ENCODE measurements around the gene S100PBP. TPM values are rescaled to one million over a fixed set of nuclear protein-coding genes. Genes with fewer than 3 reads are reported as not detected.
A peak's percentile ranks its signal among the peaks of the same experiment; 100 is the strongest.

The S100PBP gene
- total RNA-seq, 4 donors from 2014 or later = 11.0 to 32.1 (median 18.2) TPM

- H3K4me3 ChIP-seq (ENCODE audit: low read depth, poor library complexity, severe bottlenecking) = no peak overlapping the region
- TF ChIP-seq POLR2A (IDR thresholded peaks at IDR 0.05) (no peak), CTCF (IDR thresholded peaks at IDR 0.05) (no peak)
- DNase-seq (ENCODE audit: low spot score in 2 of 2) = no peak
- intact Hi-C loops (cut with DNase I; ENCODE audit: low total_unique reads) = no loop called here
- WGBS, 2 donors = 96 to 100% methylated on average over 2 of the region's 2 CpGs
Observed at GRCh38 chr1:32858136-32858535, 40.7 kb downstream of the S100PBP start.

- TF ChIP-seq CTCF (IDR thresholded peaks at IDR 0.05) (no peak), POLR2A (IDR thresholded peaks at IDR 0.05) (no peak)
- peak in 1 of 2 donors; percentile 2 for DNase-seq (ENCODE audit: low spot score in 2 of 2)
- intact Hi-C loops (cut with DNase I; ENCODE audit: low total_unique reads) = no loop called here
- 90 to 96% methylated on average over 7 of the region's 7 CpGs for WGBS, 2 donors
- no peak overlapping the region for H3K4me3 ChIP-seq (ENCODE audit: low read depth, poor library complexity, severe bottlenecking)
Observed at GRCh38 chr1:32858791-32859190, 41.3 kb downstream of the S100PBP start.

GRCh38 chr1:32859915-32860314, 42.5 kb downstream of the S100PBP start:
- no peak for TF ChIP-seq POLR2A (IDR thresholded peaks at IDR 0.05)
- no peak for TF ChIP-seq CTCF (IDR thresholded peaks at IDR 0.05)
- no peak overlapping the region for H3K4me3 ChIP-seq (ENCODE audit: low read depth, poor library complexity, severe bottlenecking)
- intact Hi-C loops (cut with DNase I; ENCODE audit: low total_unique reads) = loop anchor here (10.0 kb wide), 1 partner anchor 155 kb away; the partner anchor contains the start of gene SYNC
- peak in 1 of 2 donors; percentile 39 for DNase-seq (ENCODE audit: low spot score in 2 of 2)
- WGBS, 2 donors = 93 to 96% methylated on average over 2 of the region's 2 CpGs

- intact Hi-C loops (cut with DNase I; ENCODE audit: low total_unique reads) = loop anchor here (10.0 kb wide), 1 partner anchor 156 kb away; the partner anchor contains the start of gene SYNC
- H3K4me3 ChIP-seq (ENCODE audit: low read depth, poor library complexity, severe bottlenecking) = no peak overlapping the region
- TF ChIP-seq POLR2A (IDR thresholded peaks at IDR 0.05) (no peak), CTCF (IDR thresholded peaks at IDR 0.05) (no peak)
- DNase-seq (ENCODE audit: low spot score in 2 of 2) = no peak
Observed at GRCh38 chr1:32860566-32860965, 43.1 kb downstream of the S100PBP start.

GRCh38 chr1:32861904-32862695, 44.6 kb downstream of the S100PBP start:
- peak in 1 of 2 donors; percentile 65 for DNase-seq (ENCODE audit: low spot score in 2 of 2)
- TF ChIP-seq CTCF (IDR thresholded peaks at IDR 0.05) = no peak
- no peak for TF ChIP-seq POLR2A (IDR thresholded peaks at IDR 0.05)
- no peak overlapping the region for H3K4me3 ChIP-seq (ENCODE audit: low read depth, poor library complexity, severe bottlenecking)
- intact Hi-C loops (cut with DNase I; ENCODE audit: low total_unique reads) = loop anchor here (10.0 kb wide), 1 partner anchor 157 kb away; the partner anchor contains the start of gene SYNC
- WGBS, 2 donors = 69 to 76% methylated on average over 3 of the region's 3 CpGs
